HG03558 (cell line): ENCODE results near the gene GPHA2.

Source experiments
- ATAC-seq: cut with Tn5 transposase; IDR thresholded peaks from one replicate; pipeline ENCODE4 v1.9.1; 2021; ENCODE audit warnings: moderate number of reproducible peaks; ENCODE audit not compliant: unreplicated experiment; ENCODE audit errors: extremely low read depth

GPHA2 gene

DNA sequence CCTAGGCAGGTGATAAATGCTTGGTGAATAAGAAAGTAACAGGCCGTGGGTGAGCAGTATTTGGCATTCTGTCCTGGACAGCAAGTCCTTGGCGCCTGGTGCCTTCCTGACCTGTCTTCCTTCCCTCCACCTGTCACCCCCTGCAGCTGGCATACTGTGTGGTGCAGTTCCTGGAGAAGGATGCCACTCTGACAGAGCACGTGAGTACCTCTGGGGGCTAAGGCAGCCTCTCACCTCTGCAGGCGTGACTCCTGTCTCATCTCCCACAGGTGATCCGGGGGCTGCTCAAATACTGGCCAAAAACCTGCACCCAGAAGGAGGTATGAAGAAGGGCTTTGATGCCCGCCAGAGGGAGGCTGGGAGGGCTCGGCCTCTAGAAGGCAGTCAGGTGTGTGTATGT is 4.4 kb downstream of the GPHA2 start:
- no peak for ATAC-seq

DNA sequence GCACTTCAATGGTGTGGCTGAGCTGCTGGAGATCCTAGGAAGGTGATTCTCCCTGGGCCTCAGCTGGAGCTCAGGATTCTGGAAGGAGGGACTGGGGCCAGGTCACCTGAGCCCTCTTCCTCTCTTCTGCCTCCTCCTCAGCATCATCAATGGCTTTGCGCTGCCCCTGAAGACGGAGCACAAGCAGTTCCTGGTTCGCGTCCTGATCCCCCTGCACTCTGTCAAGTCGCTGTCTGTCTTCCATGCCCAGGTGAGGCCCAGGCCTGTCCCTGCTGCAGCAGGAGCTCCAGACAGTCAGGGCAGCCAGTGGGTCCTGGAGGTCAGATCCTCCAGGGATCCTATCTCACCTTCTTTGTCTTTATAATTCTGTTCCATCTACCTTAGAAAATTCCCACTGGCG is 5.4 kb downstream of the GPHA2 start:
- no peak for ATAC-seq

GRCh38 chr11:64929625-64930024 is 6.1 kb downstream of the GPHA2 start:
- ATAC-seq, result no peak

GRCh38 chr11:64928957-64929356 is 6.7 kb downstream of the GPHA2 start:
- no peak for ATAC-seq

DNA sequence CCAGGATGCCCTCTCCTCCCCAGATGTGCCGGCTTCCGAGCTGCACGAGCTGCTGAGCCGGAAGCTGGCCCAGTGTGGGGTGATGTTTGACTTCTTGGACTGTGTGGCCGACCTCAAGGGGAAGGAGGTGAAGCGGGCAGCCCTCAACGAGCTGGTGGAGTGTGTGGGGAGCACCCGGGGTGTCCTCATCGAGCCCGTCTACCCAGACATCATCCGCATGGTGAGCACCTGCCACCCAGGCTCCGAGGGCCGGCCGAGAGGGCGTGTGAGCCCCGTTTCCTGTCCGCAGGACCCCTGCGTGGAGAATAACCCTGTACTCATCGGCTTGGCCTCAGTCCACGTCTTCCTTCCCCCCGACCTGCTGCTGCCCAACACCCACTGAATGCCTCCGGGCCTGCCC is 9.0 kb downstream of the GPHA2 start:
- no peak for ATAC-seq

- no peak for ATAC-seq
Measured at GRCh38 chr11:64925536-64926436, 9.9 kb downstream of the GPHA2 start.

- no peak for ATAC-seq
Measured at GRCh38 chr11:64924910-64925284, 10.8 kb downstream of the GPHA2 start.

DNA sequence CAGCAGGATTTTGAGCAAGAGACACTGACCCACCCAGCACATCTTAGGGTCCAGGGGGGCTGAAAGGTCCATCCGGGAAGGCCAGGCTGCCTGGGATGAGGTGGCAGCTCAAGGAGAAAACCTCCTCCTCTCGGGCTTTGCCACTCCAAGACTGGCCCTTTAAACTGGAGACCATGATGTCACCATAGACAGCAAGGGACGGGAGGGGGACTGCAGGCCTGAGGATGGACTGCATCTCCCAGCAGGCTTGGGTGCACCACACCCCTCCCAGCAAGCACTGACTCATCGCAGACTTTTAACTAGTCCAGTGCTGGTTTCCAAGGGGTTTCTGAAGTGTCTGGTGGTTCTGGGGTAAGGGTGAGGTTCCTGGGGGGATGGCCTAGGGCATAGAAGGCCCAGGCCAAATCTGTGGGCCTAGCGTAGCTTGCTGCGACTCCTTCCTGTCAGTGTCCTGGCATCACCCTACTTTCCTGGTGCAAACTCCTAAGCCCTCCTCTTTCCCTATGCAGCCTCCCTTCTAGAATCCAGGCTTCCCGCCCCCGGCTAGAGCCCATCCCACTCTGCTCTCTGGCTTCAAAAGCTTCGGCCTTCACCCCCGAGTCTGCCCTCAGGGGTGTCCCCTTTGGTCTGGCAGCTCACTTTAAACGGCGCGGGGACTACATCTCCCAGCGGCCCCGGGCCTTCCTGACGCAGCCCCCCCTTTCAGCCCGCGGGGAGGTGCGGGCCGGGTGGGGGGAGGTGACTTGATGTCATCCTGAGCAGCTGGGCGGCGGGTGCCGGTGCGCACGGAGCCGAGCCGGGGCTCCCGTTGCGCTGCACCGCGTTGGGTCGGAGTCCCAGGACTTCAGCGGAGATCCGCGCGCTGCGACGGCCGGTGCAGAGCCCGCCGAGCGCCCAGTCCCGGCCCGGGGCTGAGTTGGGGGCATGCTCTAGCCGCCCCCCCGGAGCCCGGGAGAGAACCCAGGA is 11.5 kb downstream of the GPHA2 start, which contains the start of gene PPP2R5B:
PPP2R5B (plus strand) TSS at position 746 of the 966 bp plus-strand sequence. CDS start 1,046 bp downstream, outside the sequence.
- ATAC-seq, result peak; percentile 58

DNA sequence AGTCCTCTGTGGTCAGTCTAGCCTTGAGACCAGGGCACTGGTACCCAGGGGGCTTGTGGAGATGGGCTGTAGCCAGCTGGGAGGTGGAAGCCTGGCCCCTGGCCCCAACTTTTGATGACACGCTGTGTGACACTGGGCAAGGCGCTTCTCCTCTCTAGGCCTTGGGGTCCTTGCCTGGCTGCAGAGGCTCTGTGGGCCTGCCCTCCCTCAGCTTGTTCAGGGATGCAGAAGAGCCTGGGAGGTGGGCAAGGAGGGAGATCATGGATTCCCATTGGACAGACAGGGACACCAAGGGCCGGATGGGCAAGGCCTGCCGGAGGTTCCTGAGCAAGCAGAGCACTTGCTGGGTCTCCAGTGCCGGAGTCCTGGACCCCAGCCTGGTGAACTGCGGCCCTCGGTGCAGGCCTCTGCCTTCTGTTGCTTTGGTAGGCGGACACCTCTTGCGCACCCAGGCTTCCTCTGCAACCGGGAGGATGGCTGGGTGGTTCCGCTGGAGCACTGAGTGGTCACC is 12.5 kb downstream of the GPHA2 start:
- ATAC-seq, result no peak

DNA sequence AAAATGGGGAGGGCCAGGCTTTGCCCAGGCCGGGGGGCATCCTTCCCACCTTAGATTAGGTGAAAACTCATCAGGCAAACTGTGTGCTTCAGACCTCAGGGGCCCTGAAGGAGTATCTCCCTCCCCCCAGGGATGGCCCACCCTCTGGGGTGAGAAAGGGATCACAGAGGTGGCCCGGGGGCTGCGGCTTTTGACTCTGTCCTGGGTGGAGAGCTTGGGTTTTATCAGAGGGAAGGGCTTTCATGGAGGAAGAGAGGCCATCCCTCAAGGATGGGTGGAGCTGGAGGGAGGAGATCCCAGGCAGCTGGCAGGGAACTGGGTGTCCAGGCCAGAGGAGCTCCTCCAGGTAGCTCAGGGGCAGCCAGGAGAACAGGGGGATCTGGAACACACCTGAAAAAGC is 14.3 kb downstream of the GPHA2 start:
- ATAC-seq, result no peak

GRCh38 chr11:64920124-64920523 is 15.6 kb downstream of the GPHA2 start:
- no peak for ATAC-seq

DNA sequence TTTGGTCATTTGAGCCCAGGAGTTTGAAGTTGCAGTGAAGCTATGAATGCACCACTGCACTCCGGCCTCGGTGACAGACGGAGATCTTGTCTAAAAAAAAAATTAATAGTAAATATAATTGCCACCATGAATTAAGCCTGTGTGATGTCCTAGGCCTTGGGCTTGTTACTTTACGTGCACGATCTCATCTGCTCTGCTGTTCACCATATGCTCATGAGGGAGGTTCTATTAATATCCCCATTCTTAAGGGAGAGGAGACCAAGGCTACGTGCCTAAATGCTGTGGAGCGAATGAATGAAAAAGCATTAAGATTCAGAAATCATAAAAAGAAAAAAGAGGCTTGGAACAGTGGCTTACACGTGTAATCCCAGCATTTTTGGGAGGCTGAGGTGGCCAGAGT is 16.1 kb downstream of the GPHA2 start:
- no peak for ATAC-seq

DNA sequence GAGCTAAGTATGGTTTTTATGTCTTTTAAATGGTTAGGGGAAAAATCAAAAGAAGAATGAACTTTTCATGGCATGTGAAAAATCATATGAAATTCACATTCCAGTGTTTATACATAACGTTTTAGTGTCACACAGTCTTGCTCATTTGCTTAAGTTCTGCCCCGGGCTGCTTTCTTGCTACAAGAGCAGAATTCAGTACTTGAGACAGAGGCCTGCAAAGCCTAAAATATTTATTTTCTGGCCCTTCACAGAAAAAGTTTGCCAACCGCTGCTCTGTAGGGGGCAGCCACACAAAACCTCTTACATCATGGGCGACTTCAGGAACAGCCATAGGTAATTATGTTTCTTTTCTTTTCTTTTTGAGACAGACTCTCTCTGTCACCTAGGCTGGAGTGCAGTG is 17.7 kb downstream of the GPHA2 start:
- ATAC-seq, result no peak

DNA sequence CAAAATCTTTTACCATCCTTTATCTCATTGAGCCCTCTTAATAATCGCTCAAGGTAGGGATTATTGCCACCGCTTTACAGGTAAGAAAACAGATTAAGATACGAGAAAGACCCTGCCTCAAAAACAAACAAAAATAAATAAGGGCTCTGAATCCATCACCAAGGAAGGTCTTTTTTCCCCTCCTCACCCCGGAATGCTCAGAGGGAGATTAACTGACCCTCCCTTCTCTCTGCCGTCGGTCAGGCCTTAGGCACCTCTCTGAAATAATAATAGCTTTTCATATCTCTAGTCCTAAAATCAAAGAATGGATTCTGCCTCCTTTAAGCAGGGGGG is 18.1 kb downstream of the GPHA2 start:
- no peak for ATAC-seq

DNA sequence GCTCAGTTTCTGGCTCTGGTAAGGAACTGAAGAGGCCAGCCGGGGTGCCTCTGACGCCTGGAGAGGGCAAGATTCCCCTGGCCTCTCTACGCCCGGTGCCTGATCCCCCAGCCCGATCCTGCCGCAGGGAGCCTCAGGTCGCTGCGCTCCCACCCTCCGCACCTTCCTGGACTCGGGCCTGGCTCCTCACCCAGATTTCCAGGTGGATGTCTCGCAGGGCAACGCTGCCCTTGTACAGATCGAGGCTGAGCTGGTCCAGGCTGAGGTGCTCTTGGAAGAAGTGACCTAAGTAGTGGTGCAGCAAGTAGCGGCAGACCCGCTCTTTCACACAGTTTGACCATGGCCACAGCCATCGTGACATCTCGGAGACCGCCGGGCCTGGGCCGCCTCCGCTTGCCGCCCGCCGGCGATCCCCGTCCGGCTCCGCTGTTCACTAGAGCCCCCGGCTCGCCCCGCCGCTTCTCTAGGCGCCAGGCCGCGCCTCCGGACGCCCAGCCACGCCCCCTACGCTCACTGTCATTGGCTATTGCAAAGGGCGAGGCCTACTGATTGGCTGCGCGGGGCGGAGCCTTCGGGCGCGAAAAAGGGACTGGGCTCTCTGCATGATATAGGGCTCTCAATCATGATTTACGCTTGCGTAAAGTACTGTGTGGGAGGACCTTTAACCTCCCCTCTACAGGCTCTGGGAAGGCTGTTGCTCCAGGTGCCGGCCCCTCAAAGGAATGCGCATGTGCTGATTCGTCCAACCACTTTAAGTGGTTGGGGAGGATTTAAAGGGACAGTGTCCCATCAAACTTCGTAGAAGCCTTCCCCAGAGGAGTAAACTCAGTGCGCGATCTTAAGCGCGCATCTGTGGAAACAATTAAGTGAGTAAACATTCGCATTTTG is 18.7 kb downstream of the GPHA2 start, which contains the start of gene ATG2A:
ATG2A (minus strand) TSS at position 435 of the 888 bp plus-strand sequence; CDS start at position 361, 74 bp downstream.
- peak; percentile 90 for ATAC-seq

DNA sequence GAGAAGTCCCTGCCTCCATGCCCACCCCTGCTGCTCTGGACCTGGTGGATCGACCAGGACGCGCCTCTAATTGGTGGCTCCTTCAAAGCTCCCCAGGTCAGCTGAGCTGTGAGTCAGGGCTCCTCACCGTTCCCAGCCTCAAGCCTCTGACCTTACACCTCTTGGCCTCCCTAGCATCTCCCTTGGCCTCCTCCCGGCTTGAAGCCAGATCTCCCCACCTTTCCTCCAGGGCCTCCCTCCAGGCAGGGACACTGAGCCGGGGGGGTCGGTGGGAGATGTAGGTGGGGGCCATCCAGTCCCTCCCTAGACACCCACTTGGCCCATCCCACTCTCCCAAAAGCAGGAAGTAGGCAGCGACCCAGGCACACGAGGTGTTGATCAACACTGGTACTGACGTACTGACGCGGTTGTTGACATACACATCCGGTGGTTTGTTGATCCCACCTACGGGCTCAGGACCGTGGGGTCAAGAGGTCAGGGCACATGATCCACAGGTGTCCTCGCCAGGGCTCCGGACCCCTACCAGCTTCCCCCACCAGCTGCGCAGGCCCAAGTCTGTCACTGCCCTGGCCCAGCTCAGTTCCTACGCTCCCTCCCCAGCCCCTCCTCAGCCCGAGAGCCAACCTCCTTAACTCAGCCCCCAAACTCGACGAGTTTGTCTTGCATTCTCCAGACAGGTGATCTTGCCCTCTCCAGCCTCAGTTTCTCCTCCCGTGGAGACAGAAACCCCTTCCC is 19.5 kb downstream of the GPHA2 start:
- ATAC-seq, result no peak

- ATAC-seq, result no peak
Measured at GRCh38 chr11:64915376-64915887, 20.3 kb downstream of the GPHA2 start.

- no peak for ATAC-seq
Measured at GRCh38 chr11:64914123-64914522, 21.6 kb downstream of the GPHA2 start.

GRCh38 chr11:64913171-64913727 is 22.4 kb downstream of the GPHA2 start:
- ATAC-seq, result no peak
